ENCODE measurements around the gene HNRNPA2B1. TPM values are rescaled to one million over a fixed set of nuclear protein-coding genes. Genes with fewer than 3 reads are reported as not detected.
"Not testable (repeated sequence)": the region's sequence is repeated elsewhere in the genome, so short reads cannot be mapped to it uniquely, and the experiment has no call there.

Gene HNRNPA2B1
- total RNA-seq, 2 donors from 2014 or later = 913 to 1,007 TPM

- Mint-ChIP-seq H3K27ac (peak overlapping the region; percentile 91), H3K4me1 (peaks cover 48% of the 10 kb centered on the region), H3K9me3 (peaks cover 2% of the 10 kb centered on the region), H3K36me3 (ENCODE audit: low read depth) (peaks cover 5% of the 10 kb centered on the region), H3K4me3 (peak overlapping the region; percentile 35), H3K27me3 (ENCODE audit: insufficient read depth) (no peaks in the 10 kb centered on the region)
- H3K4me1 ChIP-seq (ENCODE audit: control insufficient read depth, insufficient read depth, low read length) = peaks cover 9% of the 10 kb centered on the region
- peak overlapping the region; percentile 51 for H3K4me3 ChIP-seq (ENCODE audit: low read length)
- TF ChIP-seq, protein P1, sequence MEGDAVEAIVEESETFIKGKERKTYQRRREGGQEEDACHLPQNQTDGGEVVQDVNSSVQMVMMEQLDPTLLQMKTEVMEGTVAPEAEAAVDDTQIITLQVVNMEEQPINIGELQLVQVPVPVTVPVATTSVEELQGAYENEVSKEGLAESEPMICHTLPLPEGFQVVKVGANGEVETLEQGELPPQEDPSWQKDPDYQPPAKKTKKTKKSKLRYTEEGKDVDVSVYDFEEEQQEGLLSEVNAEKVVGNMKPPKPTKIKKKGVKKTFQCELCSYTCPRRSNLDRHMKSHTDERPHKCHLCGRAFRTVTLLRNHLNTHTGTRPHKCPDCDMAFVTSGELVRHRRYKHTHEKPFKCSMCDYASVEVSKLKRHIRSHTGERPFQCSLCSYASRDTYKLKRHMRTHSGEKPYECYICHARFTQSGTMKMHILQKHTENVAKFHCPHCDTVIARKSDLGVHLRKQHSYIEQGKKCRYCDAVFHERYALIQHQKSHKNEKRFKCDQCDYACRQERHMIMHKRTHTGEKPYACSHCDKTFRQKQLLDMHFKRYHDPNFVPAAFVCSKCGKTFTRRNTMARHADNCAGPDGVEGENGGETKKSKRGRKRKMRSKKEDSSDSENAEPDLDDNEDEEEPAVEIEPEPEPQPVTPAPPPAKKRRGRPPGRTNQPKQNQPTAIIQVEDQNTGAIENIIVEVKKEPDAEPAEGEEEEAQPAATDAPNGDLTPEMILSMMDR (conservative IDR thresholded peaks at IDR 0.05) = peak; percentile 22
- H3K27me3 ChIP-seq (ENCODE audit: control insufficient read depth, insufficient read depth, low read length, poor library complexity, severe bottlenecking) = no peaks in the 10 kb centered on the region
- 73 to 86% methylated on average over 2 to 5 of the region's 8 CpGs for WGBS, 2 experiments (ENCODE audit: insufficient coverage in 1 of 2, insufficient read length in 1 of 2)
- H3K9me3 ChIP-seq (ENCODE audit: control insufficient read depth, low read length) = no peaks in the 10 kb centered on the region
- no peak overlapping the region for H3K27ac ChIP-seq (ENCODE audit: low read depth, low read length)
- peak; percentile 80 for DNase-seq
- no peaks in the 10 kb centered on the region for H3K36me3 ChIP-seq (ENCODE audit: control insufficient read depth, insufficient read depth, low read length)
- no peak overlapping the region for H3K9ac ChIP-seq (ENCODE audit: extremely low read depth, low read length, poor library complexity, severe bottlenecking)
Observed at GRCh38 chr7:26155531-26156375, 44.8 kb downstream of the HNRNPA2B1 start.

GRCh38 chr7:26153823-26154783 is 46.4 kb downstream of the HNRNPA2B1 start:
- no peaks in the 10 kb centered on the region for H3K27me3 Mint-ChIP-seq (ENCODE audit: insufficient read depth)
- Histone ChIP-seq H3K36me3 (ENCODE audit: control insufficient read depth, insufficient read depth, low read length) (no peaks in the 10 kb centered on the region), H3K9me3 (ENCODE audit: control insufficient read depth, low read length) (no peaks in the 10 kb centered on the region), H3K4me1 (ENCODE audit: control insufficient read depth, insufficient read depth, low read length) (peaks cover 9% of the 10 kb centered on the region), H3K9ac (ENCODE audit: extremely low read depth, low read length, poor library complexity, severe bottlenecking) (no peak overlapping the region), H3K4me3 (ENCODE audit: low read length) (peak overlapping the region; percentile 86), H3K27me3 (ENCODE audit: control insufficient read depth, insufficient read depth, low read length, poor library complexity, severe bottlenecking) (no peaks in the 10 kb centered on the region), H3K27ac (ENCODE audit: low read depth, low read length) (no peak overlapping the region)
- H3K4me1 Mint-ChIP-seq = peaks cover 45% of the 10 kb centered on the region
- peaks cover 5% of the 10 kb centered on the region for H3K36me3 Mint-ChIP-seq (ENCODE audit: low read depth)
- TF ChIP-seq, protein P1 (conservative IDR thresholded peaks at IDR 0.05) = no peak
- peak overlapping the region; percentile 88 for H3K27ac Mint-ChIP-seq
- H3K9me3 Mint-ChIP-seq = peaks cover 2% of the 10 kb centered on the region
- 56 to 75% methylated on average over 8 to 15 of the region's 15 CpGs for WGBS, 2 experiments (ENCODE audit: insufficient coverage in 1 of 2, insufficient read length in 1 of 2)
- H3K4me3 Mint-ChIP-seq = peak overlapping the region; percentile 90
- DNase-seq = peak; percentile 89

- Mint-ChIP-seq H3K27me3 (ENCODE audit: insufficient read depth) (no peaks in the 10 kb centered on the region), H3K4me1 (peaks cover 37% of the 10 kb centered on the region), H3K4me3 (peak overlapping the region; percentile 90), H3K9me3 (peaks cover 4% of the 10 kb centered on the region), H3K27ac (peak overlapping the region; percentile 88), H3K36me3 (ENCODE audit: low read depth) (peaks cover 5% of the 10 kb centered on the region)
- Histone ChIP-seq H3K4me3 (ENCODE audit: low read length) (peak overlapping the region; percentile 86), H3K4me1 (ENCODE audit: control insufficient read depth, insufficient read depth, low read length) (peaks cover 9% of the 10 kb centered on the region), H3K27me3 (ENCODE audit: control insufficient read depth, insufficient read depth, low read length, poor library complexity, severe bottlenecking) (no peaks in the 10 kb centered on the region), H3K36me3 (ENCODE audit: control insufficient read depth, insufficient read depth, low read length) (no peaks in the 10 kb centered on the region), H3K27ac (ENCODE audit: low read depth, low read length) (no peak overlapping the region), H3K9me3 (ENCODE audit: control insufficient read depth, low read length) (no peaks in the 10 kb centered on the region), H3K9ac (ENCODE audit: extremely low read depth, low read length, poor library complexity, severe bottlenecking) (peak overlapping the region; percentile 21)
- WGBS, 2 experiments (ENCODE audit: insufficient coverage in 1 of 2, insufficient read length in 1 of 2) = 4 to 6% methylated on average over 15 to 18 of the region's 18 CpGs
- DNase-seq = peak; percentile 80
- TF ChIP-seq, protein P1 (conservative IDR thresholded peaks at IDR 0.05) = peak; percentile 61
Observed at GRCh38 chr7:26153241-26153822, 47.2 kb downstream of the HNRNPA2B1 start.

DNA sequence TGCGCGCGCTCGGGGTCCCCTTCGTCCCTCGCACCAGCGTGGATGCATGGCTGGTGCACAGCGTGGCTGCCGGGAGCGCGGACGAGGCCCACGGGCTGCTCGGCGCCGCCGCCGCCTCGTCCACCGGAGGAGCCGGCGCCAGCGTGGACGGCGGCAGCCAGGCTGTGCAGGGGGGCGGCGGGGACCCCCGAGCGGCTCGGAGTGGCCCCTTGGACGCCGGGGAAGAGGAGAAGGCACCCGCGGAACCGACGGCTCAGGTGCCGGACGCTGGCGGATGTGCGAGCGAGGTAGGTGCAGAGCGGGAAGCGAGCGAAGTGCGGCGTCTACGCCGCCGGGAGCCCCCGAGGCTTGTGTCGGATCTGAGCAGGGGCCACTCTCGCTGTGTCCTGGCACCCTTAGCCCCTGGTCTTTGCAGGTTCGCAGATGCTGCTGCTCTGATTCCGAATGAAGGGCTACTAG is 47.7 kb downstream of the HNRNPA2B1 start:
- H3K4me3 Mint-ChIP-seq = peak overlapping the region; percentile 90
- H3K36me3 Mint-ChIP-seq (ENCODE audit: low read depth); H3K9me3 Mint-ChIP-seq; H3K36me3 ChIP-seq (ENCODE audit: control insufficient read depth, insufficient read depth, low read length); H3K27ac ChIP-seq (ENCODE audit: low read depth, low read length); H3K4me1 ChIP-seq (ENCODE audit: control insufficient read depth, insufficient read depth, low read length); H3K27me3 ChIP-seq (ENCODE audit: control insufficient read depth, insufficient read depth, low read length, poor library complexity, severe bottlenecking); H3K9me3 ChIP-seq (ENCODE audit: control insufficient read depth, low read length); H3K27me3 Mint-ChIP-seq (ENCODE audit: insufficient read depth): not testable (repeated sequence)
- DNase-seq = peak; percentile 61
- peak overlapping the region; percentile 88 for H3K27ac Mint-ChIP-seq
- Histone ChIP-seq H3K4me3 (ENCODE audit: low read length) (peak overlapping the region; percentile 86), H3K9ac (ENCODE audit: extremely low read depth, low read length, poor library complexity, severe bottlenecking) (peak overlapping the region; percentile 21)
- WGBS, 2 experiments (ENCODE audit: insufficient coverage in 1 of 2, insufficient read length in 1 of 2) = 0 to 1% methylated on average over 2 to 54 of the region's 54 CpGs
- H3K4me1 Mint-ChIP-seq = peaks cover 35% of the 10 kb centered on the region

Data from endodermal cell (in vitro differentiated cells).